ENCODE results near the gene PRCD.
A peak's percentile ranks its signal among the peaks of the same experiment; 100 is the strongest.

PRCD gene

DNA sequence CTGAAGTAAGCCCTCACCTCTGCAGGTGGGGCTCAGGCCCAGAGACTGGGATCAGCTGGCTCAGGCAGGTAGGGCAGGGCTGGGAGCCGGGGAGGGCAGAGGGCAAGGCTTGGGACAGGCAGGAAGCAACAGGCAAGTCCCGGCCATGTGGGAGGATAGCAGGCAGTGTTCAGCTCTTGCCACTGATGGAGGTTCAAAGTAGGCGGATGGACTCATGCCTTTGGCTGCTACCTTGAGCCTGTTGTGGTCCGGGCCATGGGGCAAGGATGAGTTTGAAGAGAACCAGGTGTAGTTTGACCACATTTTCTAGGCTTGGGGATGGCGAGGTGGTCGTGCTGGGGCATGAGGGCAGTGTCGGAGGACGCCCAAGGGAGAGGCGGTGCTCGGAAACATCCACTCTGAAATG, 2.7 kb downstream of the PRCD start:
- no peak for FAIRE-seq

DNA sequence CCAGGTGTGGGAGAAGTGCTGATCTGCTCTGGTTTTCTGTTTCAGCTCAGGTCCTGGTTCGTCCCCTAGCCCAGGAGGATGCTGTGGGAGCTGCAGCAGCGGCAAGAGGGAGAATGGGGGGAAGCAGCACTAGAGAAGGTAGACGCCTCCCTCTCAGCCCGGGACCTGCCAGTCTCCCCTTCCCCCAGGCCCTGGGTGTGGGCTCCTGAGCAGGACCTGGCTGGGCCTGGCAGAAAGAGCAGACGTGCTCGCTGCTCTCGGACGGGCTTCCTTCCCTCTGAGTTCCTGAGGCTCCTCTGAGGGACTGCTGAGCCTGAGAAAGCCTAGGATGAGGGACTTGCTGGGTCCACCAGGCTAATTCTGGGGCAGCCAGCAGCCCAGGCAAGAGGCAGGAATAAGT, 3.1 kb downstream of the PRCD start:
- FAIRE-seq = no peak

DNA sequence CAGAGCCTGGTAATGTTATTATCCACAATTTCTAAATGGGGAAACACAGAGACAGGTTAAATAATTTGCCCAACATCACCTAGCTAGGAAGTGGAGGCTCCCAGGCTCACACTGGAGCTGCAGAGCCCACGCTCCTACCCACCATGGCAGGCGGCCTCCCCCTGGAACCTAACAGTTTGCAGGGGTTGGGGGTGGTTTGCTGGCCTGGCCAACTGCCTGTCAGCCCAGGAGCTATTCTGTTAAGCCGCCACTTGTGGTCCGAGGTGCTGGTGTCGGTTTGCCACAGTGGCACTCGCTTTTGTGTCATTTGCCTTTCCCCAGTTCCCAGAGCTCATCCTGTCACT, 3.6 kb downstream of the PRCD start:
- FAIRE-seq = no peak

DNA sequence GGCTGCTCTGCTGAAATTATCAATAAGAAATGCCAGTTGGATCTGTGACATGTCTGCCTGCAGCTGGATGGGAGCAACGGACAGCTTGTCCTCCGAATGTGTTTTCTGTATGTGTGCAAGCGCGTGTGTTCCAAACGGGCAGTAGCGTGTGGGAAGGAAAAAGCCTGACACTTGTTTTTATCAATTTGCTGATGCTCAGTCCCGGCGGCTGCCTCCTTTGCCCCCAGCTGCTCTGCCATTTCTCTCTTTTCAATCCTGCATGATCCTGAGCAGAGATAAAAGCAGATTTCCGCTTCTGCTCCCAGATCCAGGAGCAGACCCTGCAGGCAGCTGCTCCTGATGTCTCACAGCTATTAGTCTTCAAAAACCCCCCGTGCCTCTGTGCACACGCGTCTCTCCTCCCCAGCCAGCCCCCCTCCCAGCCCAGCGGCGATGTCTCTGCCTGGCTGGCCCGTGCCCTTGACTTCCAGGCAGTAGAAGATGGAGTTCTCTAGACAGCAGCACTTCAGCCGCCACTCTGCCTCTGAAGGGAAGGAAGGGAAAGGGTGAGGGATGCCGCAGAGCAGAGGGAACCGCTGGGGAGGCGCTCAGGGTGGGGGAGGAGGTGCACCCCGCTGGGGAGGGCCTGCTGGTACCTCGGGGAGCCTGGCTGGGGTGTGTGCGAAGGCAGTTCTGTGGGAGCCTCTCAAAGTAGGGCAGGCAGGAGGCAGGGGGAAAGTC, 4.1 kb downstream of the PRCD start:
- no peak for FAIRE-seq

DNA sequence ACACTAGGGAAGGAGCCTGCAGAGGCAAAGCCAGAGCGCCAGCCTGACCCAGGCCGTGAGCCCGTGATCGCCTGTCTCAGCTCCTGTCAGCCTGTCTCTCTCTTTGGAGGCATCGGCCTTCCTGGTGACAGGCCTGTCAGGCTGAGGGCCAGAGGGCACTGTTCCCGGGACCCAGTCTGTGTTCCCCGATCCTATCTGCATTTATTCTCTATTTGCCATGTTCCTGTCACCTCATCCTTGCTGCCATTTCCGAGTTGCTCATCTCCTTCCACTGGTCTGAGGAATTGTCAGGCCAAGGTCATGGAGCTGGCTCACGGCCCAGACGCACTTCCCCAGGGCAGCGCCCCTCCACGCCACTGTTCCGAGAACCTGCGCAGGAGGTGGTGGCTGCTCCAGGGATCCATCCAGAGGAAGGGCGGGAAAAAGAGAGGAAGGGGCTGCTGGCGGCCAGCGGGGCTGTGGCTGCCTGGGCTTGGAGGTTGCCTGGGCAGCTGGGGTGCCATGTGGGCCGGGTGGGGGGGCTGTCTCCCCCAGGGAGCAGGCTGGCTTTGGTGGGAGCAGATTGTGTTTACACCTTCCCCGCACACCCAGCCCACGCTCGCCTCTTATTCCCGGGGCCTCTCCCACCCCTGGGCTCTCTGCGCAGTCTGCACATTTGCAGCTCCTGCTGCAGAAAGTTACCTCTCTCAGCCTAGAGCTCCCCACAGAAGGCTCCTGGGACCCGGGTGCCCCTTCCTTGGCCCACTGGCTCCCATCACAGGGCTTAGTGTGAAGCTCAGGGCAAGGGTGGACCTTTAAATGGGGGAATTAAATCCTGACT, 4.9 kb downstream of the PRCD start:
- FAIRE-seq = no peak

DNA sequence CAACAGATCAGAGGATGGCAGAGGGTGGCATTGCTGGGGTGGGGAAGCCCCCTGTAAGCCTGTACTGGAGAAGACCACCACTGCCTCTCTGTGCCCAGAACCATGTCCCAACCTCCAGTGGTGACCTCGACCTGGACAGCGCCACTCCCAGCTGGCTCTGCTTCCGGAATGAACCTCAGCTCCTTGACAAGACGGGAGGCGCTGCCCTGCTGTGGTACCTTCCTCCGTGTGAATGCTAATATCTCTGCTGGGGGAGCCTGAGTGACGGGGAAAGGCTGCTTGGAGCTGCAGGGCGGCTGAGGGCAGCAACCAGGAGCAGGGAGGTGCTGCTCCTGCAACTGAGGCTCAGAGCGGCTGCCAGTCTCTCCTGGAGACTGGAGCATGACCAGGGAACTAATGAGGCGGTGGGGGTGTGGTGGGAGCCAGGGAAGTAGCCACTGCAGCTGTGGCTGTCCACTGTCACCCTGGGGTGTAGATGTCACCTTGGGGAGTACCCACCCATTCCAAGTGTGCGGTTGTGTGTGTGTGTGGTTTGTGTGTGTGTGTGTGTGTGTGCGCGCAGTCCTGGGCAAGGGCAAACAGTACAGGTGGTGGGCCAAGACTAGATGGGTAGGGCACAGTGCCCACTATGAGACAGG, 6.2 kb downstream of the PRCD start:
- FAIRE-seq = no peak

DNA sequence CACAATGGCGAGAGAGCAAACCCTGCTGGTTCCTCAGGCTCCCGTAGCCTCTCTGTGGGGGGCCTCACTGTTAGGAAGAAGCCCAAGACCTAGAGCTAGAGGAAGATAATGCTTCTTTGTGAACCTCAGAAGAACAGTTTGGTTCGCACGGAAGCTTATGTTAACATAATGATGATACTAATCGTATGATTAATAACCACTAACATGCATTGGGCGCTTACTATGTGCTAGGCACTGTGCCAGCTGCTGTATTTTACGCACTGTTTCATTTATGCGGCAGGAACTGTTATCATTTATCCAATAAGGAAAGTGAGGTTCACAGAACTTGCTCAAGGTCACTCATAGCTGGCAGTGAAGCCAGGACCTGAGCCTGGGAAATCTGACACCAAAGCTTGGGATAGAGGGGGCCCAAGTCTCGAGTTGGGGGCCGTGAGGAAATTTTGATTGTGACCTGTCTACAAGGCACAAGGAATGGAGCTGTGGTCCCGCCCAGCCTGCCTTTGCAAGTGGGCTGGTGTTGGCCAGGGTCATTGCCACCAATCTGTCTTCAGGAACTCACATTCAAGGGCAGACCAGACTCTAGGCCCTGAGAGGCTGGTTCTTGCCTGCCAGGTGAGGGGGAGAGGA, 6.8 kb downstream of the PRCD start:
- FAIRE-seq = no peak

DNA sequence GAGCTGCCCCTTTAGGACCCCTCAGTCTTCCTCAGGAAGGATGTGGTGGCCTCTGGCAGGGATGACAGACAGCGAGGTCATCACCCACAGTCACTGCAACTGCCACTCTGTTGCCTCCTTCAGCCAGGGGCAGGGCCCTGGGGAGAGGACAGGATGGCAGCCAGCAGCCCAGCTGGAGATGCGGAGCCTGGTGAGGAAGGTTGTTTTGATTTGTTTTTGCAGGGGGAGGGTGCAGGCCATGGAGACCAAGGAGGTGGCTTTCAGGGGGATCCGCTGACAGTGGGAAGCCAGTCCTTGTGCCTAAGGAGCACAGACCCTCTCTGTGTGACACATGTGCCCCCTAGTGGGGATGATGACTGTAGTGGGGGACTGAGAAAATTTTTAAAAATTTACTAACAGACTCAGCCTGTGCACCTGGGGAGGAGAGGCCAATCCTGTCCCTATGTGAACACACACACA, 7.4 kb downstream of the PRCD start:
- FAIRE-seq = no peak

DNA sequence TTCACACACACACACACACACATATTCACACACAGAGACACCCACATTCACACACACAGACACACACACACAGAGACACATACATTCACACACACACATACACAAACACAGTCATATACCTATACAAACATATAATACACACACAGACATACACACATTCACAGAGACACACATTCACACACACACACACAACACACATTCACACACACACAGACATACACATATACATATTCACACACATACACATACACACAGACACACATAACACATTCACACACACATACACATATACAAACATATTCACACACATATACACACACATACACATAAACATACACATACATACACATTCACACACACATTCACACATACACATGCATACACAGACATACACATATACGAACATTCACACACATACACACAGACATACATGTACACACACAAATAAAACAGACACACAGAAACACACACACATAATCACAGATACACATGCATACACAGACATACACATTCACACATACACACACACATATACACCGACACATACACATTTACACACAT, 7.9 kb downstream of the PRCD start:
- no peak for FAIRE-seq

DNA sequence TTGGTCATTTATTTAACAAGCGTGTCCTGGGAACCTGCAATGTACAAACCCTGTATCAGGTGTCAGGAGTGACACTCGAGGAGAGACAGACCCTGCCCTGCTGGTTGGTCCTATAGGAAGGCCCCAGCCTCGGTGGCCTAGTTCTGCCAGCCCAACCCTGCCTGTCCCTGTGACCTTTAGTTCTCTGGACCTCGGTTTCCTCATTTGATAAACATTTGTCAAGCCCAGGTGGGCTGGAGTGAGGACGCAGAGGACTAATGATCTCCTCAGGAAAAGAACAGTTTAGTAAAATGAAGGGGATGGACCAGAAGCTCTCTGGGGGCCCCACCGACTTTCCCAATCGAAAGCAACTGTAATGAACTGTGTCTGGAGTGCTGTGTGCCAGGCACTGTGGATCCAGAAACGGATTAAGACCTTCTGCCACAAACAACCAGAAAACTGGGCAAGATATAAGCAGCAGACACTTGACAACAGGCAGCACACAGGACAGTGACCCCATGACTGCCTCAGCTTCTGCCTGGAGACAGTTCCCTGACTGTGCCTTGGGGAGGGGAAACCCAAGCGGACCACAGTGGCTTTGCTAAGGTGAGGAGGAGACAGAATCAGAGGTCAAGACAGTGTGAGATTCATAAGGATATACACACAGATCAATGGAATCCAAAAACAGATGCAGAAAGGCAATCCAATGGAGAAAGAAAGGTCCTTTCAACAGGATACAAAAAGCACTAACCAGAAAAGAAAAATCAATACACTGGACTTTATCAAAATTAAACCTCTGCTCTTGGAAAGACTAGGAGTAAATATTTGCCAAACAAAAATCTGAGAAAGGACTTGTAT, 8.8 kb downstream of the PRCD start:
- no peak for FAIRE-seq

DNA sequence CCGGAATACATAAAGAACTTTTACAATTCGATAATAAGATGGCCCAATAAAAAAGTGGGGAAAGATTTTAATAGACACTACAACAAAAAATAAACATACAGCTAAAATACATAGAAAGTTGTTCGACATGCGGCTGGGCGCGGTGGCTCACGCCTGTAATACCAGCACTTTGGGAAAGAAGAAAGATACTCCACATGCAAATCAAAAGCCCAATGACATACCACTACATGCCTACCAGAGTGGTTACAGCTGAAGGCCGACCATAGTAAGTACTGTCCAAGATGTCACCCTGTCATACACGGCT, 9.3 kb downstream of the PRCD start:
- no peak for FAIRE-seq

DNA sequence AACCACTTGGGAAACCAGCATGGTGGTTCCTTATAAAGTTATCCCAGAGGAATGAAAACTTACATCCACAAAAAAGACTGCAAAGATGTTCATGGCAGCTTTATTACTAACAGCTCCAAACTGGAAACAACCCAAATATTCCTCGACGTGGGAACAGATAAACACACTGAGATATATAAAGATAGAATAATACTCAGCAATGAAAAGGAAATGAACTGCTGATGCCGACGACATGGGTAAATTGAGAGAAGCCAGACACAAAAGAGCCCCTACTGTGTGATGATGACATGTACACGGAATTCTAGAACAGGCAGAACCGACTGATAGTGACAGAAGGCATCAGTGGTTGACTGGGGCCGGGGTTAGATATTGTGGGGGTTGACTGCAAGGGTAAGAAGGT, 9.7 kb downstream of the PRCD start:
- FAIRE-seq = no peak

DNA sequence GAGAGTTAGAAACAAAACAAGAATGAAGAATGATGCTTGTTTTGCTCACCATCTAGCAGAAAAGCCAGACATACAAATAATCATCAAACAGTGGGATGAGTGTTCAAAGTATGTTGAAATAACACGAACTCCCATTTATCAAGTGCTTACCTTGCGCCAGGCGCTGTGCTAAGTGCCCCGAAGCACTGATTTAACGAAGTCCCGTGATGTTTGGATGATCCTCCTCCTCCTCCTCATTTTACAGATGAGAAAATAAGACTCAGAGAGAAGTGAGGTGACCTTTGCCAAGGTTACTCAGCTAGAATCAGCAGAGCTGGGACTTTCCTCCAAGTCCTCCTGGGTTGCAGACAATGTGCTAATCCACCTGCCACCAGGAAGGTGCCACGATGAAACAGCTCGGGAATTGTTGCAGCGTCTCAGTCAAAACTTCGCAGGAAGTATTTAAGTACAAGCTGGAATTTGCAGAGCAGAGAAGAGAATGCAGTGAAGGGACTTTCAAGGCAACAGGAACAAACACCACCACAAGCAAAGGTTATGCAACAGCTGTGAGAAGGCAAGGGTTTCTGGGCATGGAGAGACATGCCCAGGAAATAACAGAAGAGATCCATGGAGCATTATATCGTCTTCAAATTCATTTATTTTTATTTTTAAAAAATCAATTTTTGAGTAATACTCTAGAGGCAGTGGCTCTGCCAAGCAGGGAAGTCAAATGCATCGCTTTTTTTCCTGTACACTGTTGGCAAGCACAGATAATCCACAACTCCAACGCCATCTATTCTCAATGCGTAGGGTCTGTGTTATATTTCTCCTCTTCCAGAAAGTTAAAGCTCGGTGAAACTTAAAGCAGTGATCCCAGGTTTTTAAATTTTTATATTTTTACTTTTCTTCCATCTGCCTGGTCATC, 11.1 kb downstream of the PRCD start:
- FAIRE-seq = no peak

DNA sequence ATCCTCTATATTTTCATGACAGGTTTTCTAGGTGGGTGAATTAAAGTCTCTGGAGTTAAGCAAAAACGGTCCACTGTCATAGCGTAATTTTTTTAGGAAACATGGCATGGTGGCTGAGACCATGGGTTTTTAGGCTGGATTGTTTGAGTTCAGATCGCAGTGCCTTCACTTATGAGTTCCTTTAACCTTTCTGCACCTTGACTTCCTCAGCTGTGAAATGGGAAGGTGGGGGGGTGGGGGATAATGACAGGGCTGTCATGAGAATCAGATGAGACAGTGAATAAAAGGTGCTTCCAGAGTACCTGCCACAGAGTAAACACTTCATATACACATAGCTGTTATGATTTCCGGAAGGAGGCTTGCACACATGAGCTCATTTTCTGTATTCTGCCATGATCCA, 11.8 kb downstream of the PRCD start:
- no peak for FAIRE-seq

DNA sequence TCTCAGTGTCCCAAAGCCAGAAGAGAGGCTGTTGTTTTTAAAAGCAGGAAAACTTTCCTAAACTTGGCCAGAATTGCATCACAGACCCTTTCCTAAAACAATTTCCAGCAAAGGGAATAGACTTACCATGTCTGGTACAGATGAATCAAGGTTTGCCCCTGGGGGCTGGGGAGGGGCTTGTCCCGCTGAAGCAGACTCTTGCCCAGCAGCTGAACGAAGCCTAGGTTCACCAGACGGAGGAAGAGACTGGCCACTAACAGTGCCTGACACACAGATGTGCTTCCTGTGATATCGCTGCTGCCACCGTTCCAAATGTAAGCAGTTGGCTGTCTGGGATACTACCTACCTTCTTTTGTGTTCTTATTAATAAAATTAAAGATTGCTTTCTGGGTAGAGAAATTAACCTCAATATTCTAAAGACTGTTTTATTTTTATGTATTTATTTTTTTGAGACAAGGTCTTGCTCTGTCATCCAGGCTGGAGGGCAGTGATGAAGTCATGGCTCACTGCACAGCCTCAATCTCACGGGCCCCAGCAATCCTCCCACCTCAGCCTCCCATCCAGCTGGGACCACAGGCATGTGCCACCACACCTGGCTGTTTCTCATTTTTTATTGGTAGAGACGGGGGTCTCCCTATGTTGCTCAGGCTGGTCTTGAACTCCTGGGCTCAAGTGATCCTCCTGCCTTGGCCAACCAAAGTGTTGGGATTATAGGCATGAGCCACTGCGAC, 13.5 kb downstream of the PRCD start:
- FAIRE-seq = no peak

DNA sequence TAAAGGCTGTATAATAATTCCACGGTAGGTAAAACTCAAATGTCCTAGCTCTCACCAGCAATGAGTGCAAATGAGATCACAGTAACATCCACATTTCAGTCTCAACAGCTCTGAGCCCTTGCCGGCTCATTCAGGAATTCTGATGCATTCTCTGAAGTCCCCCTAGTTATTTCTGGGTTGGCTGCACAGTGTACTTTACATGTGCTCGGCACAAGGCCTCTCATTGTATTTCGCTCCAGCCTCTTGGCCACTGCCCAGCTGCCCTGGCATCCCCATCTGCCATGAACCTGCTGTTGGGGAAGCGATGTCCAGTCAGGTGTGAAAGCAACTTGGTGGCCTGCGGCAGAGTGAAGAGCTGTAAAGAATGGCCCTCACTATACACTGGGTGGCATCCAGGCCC, 14.3 kb downstream of the PRCD start:
- FAIRE-seq = no peak

DNA sequence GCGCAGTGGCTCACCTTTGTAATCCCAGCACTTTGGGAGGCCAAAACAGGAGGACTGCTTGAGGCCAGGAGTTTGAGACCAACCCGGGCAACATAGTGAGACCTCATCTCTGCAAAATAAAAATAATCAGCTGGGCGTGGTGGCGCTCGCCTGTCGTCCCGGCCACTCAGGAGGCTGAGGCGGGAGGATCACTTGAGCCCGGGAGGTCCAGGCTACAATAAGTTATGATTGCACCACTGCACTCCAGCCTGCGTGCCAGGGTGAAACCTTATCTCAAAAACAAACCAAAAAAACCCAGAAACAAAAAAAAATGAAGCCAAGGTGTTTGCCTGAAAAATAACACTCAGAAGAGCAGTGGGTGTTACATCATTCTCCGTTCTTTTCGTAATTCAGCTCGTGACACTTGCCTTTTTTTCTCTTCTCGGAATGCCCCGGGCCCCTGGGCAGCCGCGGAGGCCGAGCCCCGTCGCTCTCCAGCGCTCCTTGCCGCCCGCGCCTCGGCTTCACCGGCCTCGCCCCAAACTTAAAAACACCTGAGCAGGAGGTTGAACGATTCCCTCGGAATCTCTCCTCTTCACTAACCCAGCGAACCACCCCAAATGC, 17.0 kb downstream of the PRCD start:
- no peak for FAIRE-seq

DNA sequence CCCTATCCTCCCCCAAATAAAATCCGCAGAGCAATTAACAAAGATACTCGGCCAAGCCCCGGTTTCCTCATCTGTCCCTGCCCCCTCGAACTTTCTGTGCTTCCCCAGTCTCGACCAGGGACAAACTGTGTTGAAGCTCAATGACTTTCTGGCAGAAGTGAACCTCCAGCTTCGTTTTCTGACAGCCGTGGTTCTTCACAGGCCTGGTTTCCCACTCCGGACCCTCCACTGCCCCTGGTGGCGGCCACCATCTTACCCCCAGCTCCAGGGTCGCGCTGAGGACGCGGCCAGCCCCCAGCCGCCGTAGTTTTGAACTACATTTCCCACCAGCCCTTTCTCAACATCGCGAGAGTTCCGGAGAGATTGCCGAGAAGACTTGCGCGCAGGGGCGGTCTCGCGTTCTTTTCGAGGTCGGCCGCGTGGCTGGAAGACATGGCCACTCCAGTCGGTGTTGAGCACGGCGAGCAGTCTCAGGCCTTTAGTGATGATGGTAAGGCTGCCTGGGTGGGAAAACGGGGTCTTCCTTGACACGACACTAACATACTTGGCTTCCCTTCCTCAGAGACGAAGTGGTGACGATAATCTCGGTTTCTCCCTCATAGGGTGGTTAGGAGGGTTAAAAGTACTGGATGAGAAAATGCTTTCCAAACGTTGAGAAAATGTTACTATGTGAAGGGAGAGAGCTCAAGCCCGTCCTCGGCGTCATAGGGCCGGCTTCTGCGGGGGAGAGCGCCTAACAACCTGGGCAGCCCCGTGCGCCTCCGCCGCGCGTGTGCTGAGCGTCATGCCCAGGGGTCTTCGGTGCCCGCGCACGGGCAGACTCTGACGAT, 17.7 kb downstream of the PRCD start:
- FAIRE-seq = peak; percentile 34

All from A204.1 (cell line).